ENCODE data around the gene ATP2A1.

GRCh38 chr16:28865001-28865688, 13.1 kb upstream of the ATP2A1 start:
- TF ChIP-seq CTCF (optimal IDR thresholded peaks at IDR 0.05 in 1 of 3, IDR thresholded peaks at IDR 0.05 in 1 of 3, conservative IDR thresholded peaks at IDR 0.05 in 1 of 3; ENCODE audit: extremely low read depth in 1 of 3, insufficient read depth in 2 of 3, low read length in 3 of 3) = no peak
- TF ChIP-seq EZH2 (IDR thresholded peaks at IDR 0.05; ENCODE audit: low read length) = no peak
